ENCODE results near the gene USH2A. TPM values are rescaled to one million over a fixed set of nuclear protein-coding genes. Genes with fewer than 3 reads are reported as not detected.

The USH2A gene
- total and polyA plus RNA-seq, 8 donors = 0.03 to 0.28 (median 0.06) TPM

- WGBS, 2 donors = 39 to 52% methylated on average over 1 of the region's 1 CpG
- TF ChIP-seq, protein P1, sequence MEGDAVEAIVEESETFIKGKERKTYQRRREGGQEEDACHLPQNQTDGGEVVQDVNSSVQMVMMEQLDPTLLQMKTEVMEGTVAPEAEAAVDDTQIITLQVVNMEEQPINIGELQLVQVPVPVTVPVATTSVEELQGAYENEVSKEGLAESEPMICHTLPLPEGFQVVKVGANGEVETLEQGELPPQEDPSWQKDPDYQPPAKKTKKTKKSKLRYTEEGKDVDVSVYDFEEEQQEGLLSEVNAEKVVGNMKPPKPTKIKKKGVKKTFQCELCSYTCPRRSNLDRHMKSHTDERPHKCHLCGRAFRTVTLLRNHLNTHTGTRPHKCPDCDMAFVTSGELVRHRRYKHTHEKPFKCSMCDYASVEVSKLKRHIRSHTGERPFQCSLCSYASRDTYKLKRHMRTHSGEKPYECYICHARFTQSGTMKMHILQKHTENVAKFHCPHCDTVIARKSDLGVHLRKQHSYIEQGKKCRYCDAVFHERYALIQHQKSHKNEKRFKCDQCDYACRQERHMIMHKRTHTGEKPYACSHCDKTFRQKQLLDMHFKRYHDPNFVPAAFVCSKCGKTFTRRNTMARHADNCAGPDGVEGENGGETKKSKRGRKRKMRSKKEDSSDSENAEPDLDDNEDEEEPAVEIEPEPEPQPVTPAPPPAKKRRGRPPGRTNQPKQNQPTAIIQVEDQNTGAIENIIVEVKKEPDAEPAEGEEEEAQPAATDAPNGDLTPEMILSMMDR (IDR thresholded peaks at IDR 0.05) = no peak
- FAIRE-seq = no peak
These were observed 554.7 kb downstream of the USH2A start for GRCh38 chr1:215868500-215868899.

GRCh38 chr1:215865060-215865459 is 558.2 kb downstream of the USH2A start:
- Histone ChIP-seq H3K4me1 (no peaks in the 10 kb centered on the region), H3K9me3 (no peaks in the 10 kb centered on the region), H3K36me3 (no peaks in the 10 kb centered on the region), H3K27ac (no peak overlapping the region), H3K4me3 (no peak overlapping the region), H3K27me3 (no peaks in the 10 kb centered on the region)
- FAIRE-seq = no peak
- 32 to 34% methylated on average over 3 of the region's 3 CpGs for WGBS, 2 donors
- intact Hi-C loops (cut with DNase I) = no loop called here
- DNase-seq = no peak
- no peak for ATAC-seq
- TF ChIP-seq, protein P1 (IDR thresholded peaks at IDR 0.05) = no peak

More at GRCh38 chr1:215868500-215868899, 554.7 kb downstream of the USH2A start:
- DNase-seq (no peak), ATAC-seq (no peak)
- Histone ChIP-seq H3K27me3 (no peaks in the 10 kb centered on the region), H3K4me3 (no peak overlapping the region), H3K27ac (no peak overlapping the region), H3K4me1 (no peaks in the 10 kb centered on the region), H3K36me3 (no peaks in the 10 kb centered on the region), H3K9me3 (no peaks in the 10 kb centered on the region)
- intact Hi-C loops (cut with DNase I) = no loop called here

DNA sequence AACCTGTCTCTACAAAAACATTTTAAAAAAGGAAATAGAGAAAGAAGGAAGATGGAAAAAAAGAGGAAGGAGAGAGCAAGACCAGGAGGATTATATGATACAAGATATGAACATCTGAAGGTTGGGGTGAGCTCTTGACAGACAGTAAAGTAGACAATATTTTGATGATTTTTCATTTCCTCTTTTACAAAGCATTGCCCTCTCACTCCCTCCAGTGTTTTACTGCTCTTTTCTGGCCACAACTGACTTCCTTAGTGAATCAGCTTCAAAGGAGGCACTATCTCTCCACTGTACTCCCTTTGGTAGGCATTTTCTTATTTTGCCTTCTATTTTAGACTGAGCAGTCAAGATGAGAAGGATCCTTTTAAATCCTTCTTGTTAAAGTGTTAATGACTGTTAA is 559.5 kb downstream of the USH2A start:
- Histone ChIP-seq H3K27me3 (no peaks in the 10 kb centered on the region), H3K27ac (no peak overlapping the region), H3K9me3 (no peaks in the 10 kb centered on the region), H3K4me3 (no peak overlapping the region), H3K4me1 (no peaks in the 10 kb centered on the region), H3K36me3 (no peaks in the 10 kb centered on the region)
- DNase-seq (no peak), ATAC-seq (no peak), FAIRE-seq (no peak)
- TF ChIP-seq, protein P1 (IDR thresholded peaks at IDR 0.05) = no peak
- intact Hi-C loops (cut with DNase I) = no loop called here

- intact Hi-C loops (cut with DNase I) = no loop called here
- TF ChIP-seq, protein P1 (IDR thresholded peaks at IDR 0.05) = no peak
- H3K9me3 ChIP-seq = no peaks in the 10 kb centered on the region
- H3K36me3 ChIP-seq = no peaks in the 10 kb centered on the region
- H3K4me3 ChIP-seq = no peak overlapping the region
- ATAC-seq (no peak), DNase-seq (no peak), FAIRE-seq (no peak)
- WGBS, 2 donors = 71 to 76% methylated on average over 3 of the region's 3 CpGs
- no peaks in the 10 kb centered on the region for H3K27me3 ChIP-seq
- H3K27ac ChIP-seq = no peak overlapping the region
- no peaks in the 10 kb centered on the region for H3K4me1 ChIP-seq
These were observed 562.4 kb downstream of the USH2A start for GRCh38 chr1:215860833-215861232.

GRCh38 chr1:215857317-215857716 is 565.9 kb downstream of the USH2A start:
- FAIRE-seq (no peak), ATAC-seq (no peak), DNase-seq (no peak)
- no peaks in the 10 kb centered on the region for H3K9me3 ChIP-seq
- no peak overlapping the region for H3K27ac ChIP-seq
- H3K4me1 ChIP-seq = no peaks in the 10 kb centered on the region
- no peak overlapping the region for H3K4me3 ChIP-seq
- intact Hi-C loops (cut with DNase I) = no loop called here
- 28 to 67% methylated on average over 2 of the region's 2 CpGs for WGBS, 2 donors
- no peaks in the 10 kb centered on the region for H3K36me3 ChIP-seq
- TF ChIP-seq, protein P1 (IDR thresholded peaks at IDR 0.05) = no peak
- H3K27me3 ChIP-seq = no peaks in the 10 kb centered on the region

All from pancreas (tissue), 10 donors.